GM18511 (cell line): ENCODE data around the gene KIF5A.
"Not testable (repeated sequence)": the region's sequence is repeated elsewhere in the genome, so short reads cannot be mapped to it uniquely, and the experiment has no call there.

Source experiments
- ATAC-seq: cut with Tn5 transposase; IDR thresholded peaks from one replicate; pipeline ENCODE4 v1.9.1; 2021; ENCODE audit warnings: mild to moderate bottlenecking, moderate library complexity; ENCODE audit not compliant: unreplicated experiment

The KIF5A gene

DNA sequence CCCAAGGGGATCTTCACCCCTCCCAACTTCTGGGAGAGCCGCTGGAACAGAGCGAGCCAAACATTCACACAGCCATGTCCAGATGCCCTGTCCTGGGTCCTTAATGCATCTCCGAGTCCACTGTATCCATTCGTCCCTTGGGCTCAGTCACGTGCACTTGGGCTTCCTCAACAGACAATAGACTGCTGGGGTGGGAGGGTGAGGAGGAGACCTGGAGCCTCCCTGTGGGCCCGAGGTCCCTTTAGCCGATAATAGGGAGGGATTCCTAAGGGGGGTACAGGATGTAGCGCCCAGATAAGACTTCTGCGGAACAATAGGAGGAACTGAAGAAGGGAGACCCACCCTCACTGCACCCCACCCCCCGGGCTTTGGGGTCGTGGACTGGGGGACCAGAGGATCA, 68.1 kb downstream of the KIF5A start:
- no peak for ATAC-seq

DNA sequence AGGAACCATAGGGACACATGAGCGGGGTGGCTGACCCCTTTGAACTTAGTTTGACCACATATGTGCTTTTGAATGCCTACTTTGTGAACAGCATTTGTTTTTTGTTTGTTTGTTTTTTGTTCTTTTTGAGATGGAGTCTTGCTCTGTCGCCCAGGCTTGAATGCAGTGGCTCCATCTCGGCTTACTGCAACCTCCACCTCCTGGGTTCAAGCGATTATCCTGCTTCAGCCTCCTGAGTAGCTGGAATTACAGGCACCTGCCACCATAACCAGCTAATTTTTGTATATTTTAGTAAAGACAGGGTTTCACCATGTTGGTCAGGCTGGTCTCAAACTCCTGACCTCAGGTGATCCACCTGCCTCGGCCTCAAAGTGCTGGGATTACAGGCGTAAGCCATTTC, 68.6 kb downstream of the KIF5A start:
- not testable (repeated sequence) for ATAC-seq

DNA sequence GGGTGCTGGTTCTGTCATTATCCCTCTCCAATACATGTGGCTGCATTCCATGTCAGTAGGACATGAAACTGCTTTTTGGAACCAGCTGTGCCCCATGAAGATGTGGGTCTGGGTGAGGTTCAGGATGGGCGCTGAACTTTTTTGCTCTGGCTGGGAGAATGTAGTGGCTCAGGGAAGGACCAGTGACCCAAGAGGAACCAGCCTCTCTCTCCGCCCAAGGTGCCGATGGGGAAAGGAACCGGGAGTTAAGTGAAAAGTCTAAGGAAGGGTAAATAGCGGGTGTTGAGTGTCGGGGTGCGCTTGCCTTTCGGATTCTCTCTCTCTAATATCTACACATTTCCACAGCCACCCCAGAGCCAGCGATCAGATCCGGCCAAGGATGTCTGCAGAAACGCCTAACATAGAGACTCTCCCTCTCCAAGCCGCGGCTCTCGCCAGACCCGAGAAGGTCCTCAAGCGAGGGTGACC, 69.2 kb downstream of the KIF5A start:
- ATAC-seq, result no peak

- no peak for ATAC-seq
Measured at GRCh38 chr12:57619434-57620244, 69.8 kb downstream of the KIF5A start.

GRCh38 chr12:57620245-57620935, 70.5 kb downstream of the KIF5A start:
- ATAC-seq, result no peak

- ATAC-seq, result no peak
Measured at GRCh38 chr12:57620936-57621496, 71.2 kb downstream of the KIF5A start.

- no peak for ATAC-seq
Measured at GRCh38 chr12:57621497-57622292, 71.9 kb downstream of the KIF5A start.

DNA sequence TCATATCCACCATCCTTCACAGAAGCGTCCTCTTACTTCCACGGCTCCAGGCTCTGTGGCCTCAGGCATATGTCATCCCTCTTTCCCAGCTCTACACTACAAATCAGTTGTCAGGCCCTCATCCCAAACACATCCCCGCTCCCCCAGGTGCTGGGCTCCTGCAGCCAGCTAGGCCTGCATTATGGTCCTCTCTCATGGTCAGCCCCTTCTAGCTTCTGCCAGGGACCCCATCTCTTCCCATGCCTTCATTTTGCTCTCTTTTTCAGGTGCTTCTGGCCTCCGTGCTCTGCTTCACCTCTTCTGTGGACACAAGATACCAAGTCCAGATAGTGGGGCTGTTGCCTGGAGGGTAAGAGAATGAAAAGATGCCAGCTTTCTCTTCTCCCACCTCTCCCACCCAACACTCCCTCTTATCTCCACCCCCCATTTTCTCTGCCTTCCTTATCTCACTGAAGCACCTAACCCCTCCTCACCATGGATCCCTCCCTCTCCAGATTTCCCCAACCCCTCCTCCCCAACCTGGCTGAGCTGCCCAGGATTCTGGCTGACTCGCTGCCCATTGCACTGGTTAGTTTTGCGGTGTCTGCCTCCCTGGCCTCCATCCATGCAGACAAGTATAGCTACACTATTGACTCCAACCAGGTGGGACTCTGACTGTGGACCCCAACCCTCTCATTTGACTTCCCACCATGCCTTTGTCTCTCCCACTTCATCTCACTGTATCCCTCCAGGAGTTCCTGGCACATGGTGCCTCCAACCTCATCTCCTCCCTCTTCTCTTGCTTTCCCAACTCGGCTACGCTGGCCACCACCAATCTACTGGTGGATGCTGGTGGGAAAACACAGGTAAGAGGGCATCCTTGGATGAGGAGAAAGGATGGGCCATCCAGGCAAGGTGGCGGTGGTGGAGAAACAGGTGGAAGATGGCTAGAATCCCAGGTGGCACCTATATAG, 72.7 kb downstream of the KIF5A start:
- ATAC-seq, result no peak

- no peak for ATAC-seq
Measured at GRCh38 chr12:57623385-57623784, 73.5 kb downstream of the KIF5A start.

- no peak for ATAC-seq
Measured at GRCh38 chr12:57623811-57624390, 74.1 kb downstream of the KIF5A start.

- no peak for ATAC-seq
Measured at GRCh38 chr12:57624441-57625220, 74.8 kb downstream of the KIF5A start.

DNA sequence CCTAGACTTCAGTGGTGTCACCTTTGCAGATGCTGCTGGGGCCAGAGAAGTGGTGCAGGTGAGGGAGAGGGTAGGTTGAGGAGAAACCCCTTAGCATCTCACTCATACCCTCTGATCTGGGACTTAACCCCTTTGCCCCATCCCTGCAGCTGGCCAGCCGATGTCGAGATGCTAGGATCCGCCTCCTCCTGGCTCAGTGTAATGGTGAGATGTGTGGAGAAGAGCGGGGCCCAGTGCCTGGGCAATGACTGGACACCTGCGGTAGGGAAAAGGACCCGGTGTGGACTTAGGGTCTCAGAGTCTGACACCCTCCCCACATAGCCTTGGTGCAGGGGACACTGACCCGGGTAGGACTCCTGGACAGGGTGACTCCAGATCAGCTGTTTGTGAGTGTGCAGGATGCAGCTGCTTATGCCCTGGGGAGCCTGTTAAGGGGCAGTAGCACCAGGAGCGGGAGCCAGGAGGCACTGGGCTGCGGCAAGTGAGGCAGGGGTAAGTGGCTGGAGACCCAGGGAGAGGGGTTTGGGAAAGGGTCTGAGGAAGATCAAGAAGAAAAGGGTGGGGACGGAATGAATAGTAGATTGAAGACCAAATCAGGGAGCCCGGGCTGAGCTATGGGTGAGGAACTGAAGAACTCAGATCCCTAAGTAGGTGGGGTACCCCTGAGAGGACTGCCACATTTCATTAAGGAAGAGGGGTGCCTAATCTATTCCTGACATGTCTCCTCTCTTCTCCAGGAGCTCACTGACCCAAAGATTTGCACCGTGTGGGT, 75.6 kb downstream of the KIF5A start:
- no peak for ATAC-seq

- ATAC-seq, result no peak
Measured at GRCh38 chr12:57626111-57626920, 76.5 kb downstream of the KIF5A start.

DNA sequence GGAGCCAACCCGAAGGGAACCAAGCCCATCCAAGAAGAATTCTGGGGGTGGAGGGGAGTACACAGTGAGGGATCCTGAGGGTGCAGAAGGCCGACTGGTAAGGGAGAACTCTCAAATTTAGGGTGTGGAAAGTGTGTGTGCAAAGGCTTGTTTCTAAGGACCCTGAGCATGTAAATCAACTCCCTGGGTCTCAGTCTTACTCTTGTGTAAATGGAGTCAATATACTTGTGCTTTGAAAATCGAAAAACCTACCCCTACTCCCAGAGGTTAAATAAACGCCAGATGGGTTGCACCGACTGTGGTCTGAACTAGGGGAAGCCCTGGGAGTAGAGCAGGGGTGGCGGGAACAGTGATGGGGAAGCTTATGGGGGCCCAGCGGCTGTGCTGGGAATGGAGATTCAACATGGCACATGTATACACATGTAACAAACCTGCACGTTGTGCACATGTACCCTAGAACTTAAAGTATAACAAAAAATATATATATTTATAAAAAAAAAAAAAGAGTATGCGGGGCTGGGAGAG, 77.1 kb downstream of the KIF5A start:
- no peak for ATAC-seq

- no peak for ATAC-seq
Measured at GRCh38 chr12:57627501-57628279, 77.8 kb downstream of the KIF5A start.
